ENCODE measurements around the gene FGFR3.

FGFR3 gene

DNA sequence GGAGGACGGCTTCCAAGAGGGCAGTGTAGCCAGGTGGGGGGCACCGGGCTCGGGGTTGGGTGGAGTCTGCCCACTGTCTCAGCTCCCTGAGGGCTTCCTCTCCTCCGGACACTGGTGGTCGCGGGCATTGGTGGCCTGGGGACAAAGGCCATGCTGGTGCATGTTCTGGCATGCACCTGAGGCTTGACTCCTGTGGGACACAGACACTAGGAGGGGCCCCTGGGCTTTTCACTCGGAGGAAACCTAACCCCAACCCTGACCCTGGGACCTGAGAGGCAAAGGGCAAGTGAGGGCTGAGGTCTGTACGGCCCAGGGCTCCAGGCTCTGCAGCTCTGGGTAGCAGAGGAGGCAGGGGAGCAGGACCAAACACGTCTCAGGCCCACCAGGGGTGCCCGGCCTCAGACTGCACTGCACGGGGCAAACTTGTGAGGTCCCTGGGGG, 22.3 kb upstream of the FGFR3 start:
- FAIRE-seq: no peak

- no peak for FAIRE-seq
Measured at GRCh38 chr4:1771555-1772305, 21.4 kb upstream of the FGFR3 start.

DNA sequence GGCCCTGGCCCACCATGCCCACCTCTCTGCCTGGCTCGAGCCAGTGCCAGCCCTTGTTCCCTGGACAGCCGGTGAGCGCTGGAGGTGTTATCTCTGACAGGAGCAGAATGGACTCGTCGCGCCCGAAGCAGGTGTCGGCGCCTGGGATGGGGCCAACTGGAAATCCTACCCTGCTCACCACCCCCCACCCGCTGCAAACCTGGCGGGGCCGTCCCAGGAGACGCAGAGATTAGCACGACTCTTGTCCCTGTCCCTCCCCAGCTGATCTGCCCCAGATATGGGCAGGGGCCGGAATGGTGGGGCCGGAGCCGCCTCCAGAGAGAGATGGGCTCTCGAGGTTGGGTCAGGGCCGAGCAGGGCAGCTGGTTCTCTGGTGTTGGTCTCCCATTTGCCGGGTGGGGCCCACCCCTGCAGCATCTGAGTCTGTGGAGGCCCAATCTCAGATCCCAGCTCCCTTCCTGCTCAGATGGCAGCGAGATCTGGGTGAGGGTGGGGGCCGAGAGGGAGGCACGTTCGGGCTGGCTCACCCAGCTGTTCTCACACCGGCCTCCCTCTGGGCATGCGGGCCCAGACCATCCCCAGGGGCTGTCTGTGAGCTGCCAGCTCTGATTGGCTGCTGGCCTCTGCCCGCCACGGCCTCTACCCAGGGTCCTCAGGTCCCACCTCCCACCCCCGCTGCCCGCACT, 20.1 kb upstream of the FGFR3 start:
- FAIRE-seq: no peak

GRCh38 chr4:1773754-1774153, 19.3 kb upstream of the FGFR3 start:
- no peak for FAIRE-seq

GRCh38 chr4:1775731-1776500, 17.2 kb upstream of the FGFR3 start:
- no peak for FAIRE-seq

- no peak for FAIRE-seq
Measured at GRCh38 chr4:1776521-1777161, 16.5 kb upstream of the FGFR3 start.

DNA sequence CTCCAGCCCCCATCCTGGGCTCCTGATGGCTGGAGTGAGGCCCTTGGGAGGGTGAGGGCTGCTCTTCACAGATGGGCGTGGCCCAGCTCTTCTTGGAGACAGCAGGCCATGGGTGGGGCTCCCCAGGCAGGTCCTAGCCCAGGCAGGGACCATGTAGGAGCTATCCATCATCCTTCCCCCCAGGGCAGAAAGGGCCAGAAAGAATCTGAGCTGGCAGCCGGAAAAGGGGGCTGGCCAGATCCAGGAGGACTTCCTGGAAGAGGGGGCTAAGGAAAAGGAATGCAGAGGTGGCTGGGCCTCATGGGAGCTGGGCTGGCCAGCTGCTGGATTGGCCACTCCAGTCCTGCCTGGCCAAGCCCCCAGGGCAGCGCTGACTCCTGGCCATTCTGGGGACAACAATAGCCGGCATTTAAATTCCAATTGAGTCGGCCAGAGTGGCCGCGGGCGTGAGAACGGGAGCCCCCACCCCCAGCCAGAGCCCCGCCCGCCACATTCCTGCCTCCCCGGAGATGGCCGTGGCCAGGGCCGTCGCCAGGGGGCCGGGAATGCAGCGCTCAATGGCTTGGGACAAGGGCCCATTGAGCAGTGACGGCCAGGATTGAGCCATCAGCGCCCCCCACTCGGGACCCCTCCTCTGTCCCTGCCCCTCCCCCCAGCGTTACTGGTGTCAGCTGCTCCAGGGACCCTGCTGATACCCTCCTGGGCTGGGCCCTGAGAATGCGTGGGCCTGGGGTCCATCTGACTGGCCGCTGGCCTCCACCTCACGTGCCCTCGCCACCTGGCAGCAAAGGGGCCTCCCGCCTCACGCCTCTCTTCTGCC, 15.1 kb upstream of the FGFR3 start:
- no peak for FAIRE-seq

- no peak for FAIRE-seq
Measured at GRCh38 chr4:1778642-1779392, 14.3 kb upstream of the FGFR3 start.

- FAIRE-seq: no peak
Measured at GRCh38 chr4:1779588-1780382, 13.3 kb upstream of the FGFR3 start.

DNA sequence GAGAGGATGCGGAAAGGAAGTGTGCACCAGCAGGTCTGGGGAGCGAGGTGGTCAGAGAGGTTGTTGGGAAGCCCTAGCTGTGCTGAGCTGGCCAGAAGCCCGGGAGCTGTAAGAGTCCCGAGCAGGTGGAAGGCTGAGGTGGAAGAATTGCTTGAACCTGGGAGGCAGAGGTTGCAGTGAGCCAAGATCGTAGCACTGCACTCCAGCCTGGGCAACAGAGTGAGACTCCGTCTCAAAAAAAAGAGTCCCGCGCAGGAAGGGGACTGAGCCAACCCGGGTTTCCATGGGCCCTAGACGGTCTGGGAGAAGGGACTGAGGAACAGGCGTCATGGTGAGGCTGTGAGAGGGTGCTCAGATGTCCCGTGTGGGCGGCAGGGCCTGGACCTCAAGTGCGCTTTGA, 12.7 kb upstream of the FGFR3 start:
- FAIRE-seq: no peak

- FAIRE-seq: no peak
Measured at GRCh38 chr4:1783015-1783414, 10.1 kb upstream of the FGFR3 start.

DNA sequence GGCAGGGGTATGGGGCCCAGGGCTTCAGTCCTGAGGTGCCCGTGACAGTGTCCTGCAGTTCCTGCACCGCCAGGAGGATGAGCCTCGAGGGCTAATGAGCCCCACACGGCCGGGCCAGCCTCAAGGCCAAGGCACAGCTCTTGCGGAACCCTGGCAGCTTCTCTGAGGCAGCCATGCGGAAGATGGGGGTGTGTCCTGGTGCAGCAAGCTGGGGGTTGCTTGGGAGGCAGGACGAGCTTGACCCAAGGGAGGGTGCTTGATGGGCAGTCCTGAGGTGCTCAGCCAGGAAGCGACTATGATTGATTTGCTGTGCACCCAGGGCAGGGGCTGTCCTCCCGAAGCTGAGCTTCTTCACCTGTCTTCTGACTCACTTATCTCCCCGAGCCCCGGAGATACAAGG, 9.1 kb upstream of the FGFR3 start:
- no peak for FAIRE-seq

DNA sequence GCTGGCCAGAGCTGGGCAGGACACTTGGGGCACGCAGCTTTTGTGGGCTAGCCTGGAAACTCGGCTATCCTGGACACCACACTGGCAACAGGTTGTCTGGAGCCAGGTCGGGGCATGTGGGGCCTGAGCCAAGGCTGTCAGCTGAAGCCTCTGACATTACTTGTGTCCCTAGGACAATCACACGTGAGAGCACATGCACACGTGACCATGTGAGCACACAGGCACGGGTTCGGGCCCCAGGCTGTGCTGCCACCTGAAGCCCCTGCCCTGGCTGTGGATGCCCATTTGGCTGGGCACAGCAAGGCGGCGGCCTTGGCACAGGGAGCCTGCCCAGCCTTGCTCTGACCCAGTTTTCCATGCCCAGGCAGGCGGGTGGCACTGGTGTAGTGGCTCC, 8.7 kb upstream of the FGFR3 start:
- FAIRE-seq: no peak

DNA sequence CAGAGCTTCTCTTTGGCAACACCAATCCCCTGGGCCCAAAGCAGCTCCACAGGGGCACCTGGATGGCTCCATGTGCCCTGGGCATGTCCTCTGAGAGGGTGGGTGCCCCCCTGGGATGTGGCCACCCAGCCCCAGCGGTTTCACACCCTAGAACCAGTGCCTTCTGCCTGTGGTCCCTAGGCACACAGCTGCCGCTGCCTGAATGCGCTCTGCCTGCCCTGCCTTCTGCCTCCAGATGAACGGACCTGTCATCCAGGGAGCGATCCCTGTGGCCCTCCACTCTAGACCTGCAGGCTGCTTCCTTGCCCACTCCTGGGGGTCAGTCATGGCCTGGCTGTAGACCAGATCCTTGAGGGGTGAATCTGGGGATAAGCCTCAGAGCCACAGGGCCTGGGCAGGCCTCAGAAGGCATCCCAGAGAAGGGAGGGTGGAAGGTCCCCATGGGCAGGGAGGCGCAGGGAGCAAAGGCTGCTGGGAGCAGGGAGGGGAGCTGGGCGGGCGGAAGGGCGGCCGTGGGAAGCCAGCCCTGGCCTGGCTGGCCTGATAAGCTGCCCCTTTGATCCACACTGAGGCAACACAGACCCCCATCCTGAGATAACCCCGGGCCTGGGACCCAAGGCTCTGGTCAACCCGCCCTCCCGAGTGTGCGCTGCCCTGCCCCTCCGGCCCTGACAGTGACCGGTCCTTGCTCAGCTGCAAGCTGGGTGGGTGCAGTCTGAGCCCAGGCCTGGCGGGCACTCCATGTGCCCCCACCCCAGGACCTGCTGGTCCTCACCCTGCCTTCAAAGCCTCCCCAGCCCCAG, 8.1 kb upstream of the FGFR3 start:
- no peak for FAIRE-seq

- FAIRE-seq: no peak
Measured at GRCh38 chr4:1785592-1785991, 7.5 kb upstream of the FGFR3 start.

GRCh38 chr4:1786544-1787362, 6.3 kb upstream of the FGFR3 start:
- FAIRE-seq: no peak

GRCh38 chr4:1787411-1788077, 5.5 kb upstream of the FGFR3 start:
- FAIRE-seq: no peak

DNA sequence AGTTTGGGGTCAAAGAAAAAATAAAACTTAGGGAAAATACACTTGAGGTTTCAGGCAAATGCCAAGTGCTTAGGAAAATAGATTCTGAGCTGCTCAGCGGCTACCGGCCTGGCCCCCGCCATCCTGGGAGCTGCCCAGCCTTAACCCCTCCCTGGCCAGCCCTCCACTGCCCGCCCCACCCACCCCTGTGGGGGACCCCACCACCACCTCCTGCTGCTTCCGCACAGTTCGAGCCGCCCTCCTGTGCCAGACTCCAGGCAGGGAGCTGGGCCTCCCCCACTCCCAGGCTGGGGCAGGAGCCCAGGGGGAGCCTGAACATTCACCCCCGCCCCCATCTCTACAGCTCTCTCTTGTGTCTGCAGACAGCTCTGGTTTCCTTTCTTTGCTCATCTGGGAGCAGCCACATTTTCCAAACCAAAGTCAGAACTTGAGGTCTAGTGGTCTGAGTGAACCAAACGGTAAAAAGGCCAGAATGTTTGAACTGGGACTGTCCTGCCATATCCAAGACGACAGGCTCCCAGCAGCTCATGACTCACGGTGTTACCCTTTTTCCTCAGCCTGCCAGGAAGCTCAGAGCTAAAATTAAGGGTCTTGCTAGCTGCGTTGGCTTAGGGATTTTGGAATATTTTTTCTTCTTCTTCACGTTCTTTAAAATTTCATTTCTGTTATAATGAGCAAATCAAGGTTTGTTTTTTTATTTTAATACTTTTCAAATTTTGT, 4.7 kb upstream of the FGFR3 start:
- no peak for FAIRE-seq
